Erythroblast (primary cell): ENCODE measurements around the gene C3.

Source experiments
- DNase-seq, 2 experiments: peaks; one replicate each; lab custom pipeline; 2025; lab: John Stamatoyannopoulos, UW
- GATA1 ChIP-seq: IDR thresholded peaks from 2 replicates; pipeline ENCODE4 v1.6.1; 2011; ENCODE audit warnings: low read depth, mild to moderate bottlenecking, control low read depth, low read length, moderate library complexity
- POLR2A ChIP-seq: IDR thresholded peaks from 2 replicates; pipeline ENCODE4 v1.6.1; 2011; ENCODE audit warnings: mild to moderate bottlenecking, low read length

C3 gene

DNA sequence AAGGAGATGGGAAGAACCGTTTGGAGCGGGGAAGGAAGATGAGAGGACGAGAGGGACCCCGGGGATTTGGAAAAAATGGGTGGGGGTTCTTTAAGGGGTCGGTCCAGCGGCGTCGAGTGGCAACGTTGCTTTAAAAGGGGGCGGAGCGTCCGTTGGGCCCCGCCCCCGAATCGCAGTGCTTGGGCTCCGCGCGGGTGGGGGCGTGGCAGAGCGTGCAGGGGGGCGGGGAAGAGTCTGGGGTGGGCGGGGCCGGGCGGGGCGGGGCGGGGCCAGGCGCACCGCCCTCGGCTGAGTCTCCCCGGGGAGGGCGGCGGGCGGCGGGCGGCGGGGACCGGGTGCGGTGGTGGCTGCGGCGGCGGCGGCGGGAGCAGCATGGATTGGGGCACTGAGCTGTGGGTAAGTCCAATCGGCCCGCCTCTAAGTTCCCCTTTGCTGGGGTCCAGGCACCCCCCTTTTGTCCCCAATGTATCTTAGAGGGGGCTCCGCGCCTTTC lies 19.0 kb upstream of the C3 start, which contains the start of gene TRIP10:
TSS of gene TRIP10 (plus strand) at position 291 of the 493 bp plus-strand sequence. CDS start at position 373, 82 bp downstream.
- TF ChIP-seq POLR2A (no peak), GATA1 (no peak)
- peak; percentile 83 to 92 for DNase-seq

- TF ChIP-seq POLR2A = no peak
- no peak for TF ChIP-seq GATA1
- DNase-seq = no peak
Observed at GRCh38 chr19:6738787-6739389, 18.4 kb upstream of the C3 start.

DNA sequence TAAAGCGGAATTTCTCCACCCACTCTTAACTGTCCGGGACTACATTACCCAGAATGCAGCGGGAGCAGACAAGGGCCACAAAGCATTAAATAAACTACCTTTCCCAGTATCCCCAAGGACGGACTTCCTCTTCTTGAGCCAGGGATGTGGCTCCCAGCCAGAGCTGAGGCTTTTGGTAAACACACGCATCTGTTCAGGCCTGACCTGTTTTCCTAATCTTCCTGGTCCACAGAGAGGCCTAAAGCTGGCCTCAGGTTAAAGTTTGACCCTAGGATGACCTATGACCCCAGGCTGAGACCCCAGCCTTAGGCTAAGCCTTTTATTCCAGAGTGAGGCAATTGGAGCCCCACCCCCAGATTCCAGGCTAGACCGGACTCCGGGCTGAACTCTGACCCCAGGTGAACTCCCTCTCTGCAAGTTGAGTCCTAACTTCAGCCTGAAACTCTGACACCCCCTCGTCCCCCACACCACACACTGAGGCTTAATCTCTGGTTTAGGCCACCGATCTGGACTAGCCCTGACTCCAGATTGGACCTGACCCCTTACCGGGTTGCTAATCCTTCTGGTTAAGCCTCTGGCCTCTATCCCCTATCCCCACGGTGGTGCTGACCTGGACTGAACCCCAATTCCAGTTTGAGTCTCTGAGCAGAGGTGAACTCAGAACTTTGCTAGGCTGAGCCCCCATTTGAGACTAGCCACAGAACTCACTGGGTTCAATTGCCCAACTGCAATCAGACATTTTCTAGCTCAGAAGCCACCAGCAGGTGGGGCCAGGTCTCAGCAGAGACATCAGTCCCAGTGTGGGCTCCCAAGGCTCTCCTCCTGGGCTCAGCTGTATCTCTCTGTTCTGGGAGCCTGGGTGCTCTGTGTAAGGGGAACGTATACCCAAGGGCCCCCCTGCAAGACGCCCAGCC lies 17.7 kb upstream of the C3 start:
- peak; percentile 81 to 86 for DNase-seq

DNA sequence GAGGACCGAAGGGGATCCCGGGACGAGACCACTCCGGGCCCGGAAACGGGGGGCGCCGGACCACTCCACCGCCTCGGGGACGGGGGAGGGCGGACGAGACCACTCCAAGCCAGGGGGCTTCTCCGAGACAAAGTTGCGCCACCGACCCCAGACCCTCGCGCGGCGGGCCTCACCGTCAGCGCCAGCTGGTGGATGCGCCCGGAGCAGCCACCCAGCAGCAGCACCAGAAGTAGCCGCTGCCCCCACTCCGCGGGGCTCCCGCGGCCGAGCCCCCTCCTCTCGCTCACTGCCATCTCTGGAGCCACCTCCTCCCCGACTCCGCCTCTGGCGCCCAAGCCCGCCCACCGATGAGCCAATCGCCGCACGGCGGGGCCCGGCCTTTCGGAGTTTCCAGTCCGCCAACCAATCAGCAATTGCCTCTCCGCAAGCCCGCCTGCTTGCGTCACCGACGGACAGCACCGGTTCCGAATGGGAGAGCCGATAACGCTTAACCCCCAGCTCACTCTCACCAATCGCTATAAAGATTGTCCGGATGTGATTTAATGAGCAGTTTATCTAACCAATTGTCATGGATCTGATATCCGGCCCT lies 16.9 kb upstream of the C3 start, which contains the start of gene GPR108:
TSS of gene GPR108 (minus strand) at position 297 of the 589 bp plus-strand sequence. CDS start at position 293, 4 bp downstream.
- DNase-seq = peak; percentile 99 to 100
- TF ChIP-seq POLR2A = peak; percentile 27
- TF ChIP-seq GATA1 = no peak

More for the DNA sequence above, 17.7 kb upstream of the C3 start:
- TF ChIP-seq GATA1 (no peak), POLR2A (peak; percentile 28)

- TF ChIP-seq POLR2A (no peak), GATA1 (no peak)
- no peak for DNase-seq
Observed at GRCh38 chr19:6736917-6737283, 16.4 kb upstream of the C3 start.

- TF ChIP-seq GATA1 (no peak), POLR2A (peak; percentile 47)
- peak; percentile 83 to 84 for DNase-seq
Observed at GRCh38 chr19:6736169-6736916, 15.9 kb upstream of the C3 start.

DNA sequence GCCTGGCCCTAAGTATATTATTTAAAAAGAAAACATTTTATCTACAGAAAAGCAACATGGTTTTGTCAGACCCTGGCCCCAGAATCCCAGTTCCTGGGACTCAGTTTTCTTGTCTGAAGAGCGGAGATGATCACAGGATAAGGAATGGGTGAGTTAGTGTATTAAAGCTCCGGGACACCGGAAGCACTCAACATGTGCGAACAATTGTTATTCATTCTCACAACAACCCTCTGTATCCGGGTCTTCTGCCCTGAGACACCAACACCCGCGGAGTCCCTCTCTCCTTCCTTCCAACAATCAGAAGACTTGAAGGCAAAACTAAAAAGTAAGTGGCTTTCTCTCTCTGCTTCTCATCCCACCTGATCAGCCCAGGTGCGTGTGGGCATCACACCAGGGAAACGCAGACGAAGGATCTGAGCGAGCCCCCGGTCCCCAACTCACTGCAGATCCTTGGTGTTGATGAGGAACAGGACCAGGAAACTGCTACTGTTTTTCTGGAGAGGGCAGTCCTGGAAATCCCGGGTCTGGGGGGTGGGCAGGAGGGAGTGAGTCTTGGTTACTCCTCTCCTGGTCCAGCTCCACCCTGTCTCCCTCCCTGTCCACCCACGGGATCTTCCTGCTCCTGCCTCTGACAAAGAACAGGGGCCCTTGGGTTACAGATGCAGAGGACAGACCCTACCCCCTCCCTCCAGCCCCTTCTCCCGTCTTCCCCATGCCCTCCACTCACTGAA lies 14.9 kb upstream of the C3 start:
- no peak for DNase-seq

GRCh38 chr19:6734096-6734696 lies 13.7 kb upstream of the C3 start:
- TF ChIP-seq GATA1 = no peak
- TF ChIP-seq POLR2A = no peak
- no peak for DNase-seq

More for the DNA sequence above, 14.9 kb upstream of the C3 start:
- TF ChIP-seq GATA1 (no peak), POLR2A (no peak)

DNA sequence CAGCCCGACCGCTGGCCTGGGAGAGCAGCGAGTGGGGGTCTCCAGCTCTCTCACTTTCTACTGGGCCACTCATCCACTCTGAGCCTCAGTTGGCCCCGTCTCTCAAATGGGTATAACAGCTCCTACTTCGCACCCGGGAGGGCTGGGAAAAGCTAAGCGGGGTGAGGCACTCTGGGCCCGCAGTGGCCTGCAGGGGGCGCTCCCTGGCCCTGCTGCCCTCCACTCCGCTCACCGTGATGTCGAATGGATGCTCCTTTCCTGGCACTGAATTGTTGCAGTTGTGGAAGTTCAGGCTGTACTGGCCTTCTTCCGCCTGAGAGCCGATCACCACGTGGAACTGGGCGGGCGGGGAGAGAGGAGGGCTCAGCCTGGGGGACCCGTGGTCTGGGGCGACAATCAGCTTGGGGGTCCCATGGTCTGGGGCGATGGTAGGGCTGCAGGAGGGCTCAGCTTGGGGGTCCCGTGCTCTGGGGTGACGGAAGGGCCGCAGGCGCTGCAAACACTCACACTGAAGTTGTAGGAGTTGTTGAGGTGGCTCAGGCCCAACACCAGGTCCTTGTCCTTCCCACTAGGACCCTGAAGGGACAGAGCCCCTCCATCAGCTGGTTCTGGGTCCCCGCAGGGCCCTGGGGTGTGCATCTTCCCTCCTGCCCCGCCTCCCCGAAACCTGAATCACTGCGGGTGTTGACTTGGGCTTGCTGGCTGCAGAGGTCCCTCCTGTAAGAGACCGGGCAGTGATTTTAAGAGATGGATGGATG lies 13.1 kb upstream of the C3 start:
- no peak for DNase-seq
- TF ChIP-seq POLR2A (no peak), GATA1 (no peak)

GRCh38 chr19:6732803-6733337 lies 12.4 kb upstream of the C3 start:
- DNase-seq = no peak
- TF ChIP-seq POLR2A (no peak), GATA1 (no peak)

- no peak for DNase-seq
- TF ChIP-seq POLR2A = no peak
- no peak for TF ChIP-seq GATA1
Observed at GRCh38 chr19:6731822-6732221, 11.4 kb upstream of the C3 start.
